ENCODE data around the gene SLC35D1. TPM values are rescaled to one million over a fixed set of nuclear protein-coding genes. Genes with fewer than 3 reads are reported as not detected.
"Not testable (repeated sequence)": the region's sequence is repeated elsewhere in the genome, so short reads cannot be mapped to it uniquely, and the experiment has no call there.

Gene SLC35D1
- total RNA-seq, 1 donor from 2014 or later, result 3.7 TPM

DNA sequence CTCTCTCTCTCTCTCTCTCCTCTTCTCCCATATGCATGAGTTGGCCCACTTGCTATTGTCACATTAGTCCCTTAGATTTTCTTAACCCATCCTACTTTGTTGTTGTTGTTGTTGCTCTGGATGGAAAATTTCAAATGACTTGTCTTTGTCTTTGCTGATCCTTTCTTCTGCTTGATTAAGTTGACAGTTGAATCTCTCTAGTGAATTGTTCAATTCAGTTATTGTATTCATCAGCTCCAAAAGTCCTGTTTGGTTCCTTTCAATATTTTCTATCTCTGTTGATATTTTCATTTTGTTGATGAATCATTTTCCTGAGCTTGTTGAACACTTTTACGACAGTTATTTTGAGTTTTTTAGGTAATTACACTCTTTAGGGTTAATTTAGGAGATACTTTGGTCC is 18.8 kb upstream of the SLC35D1 start:
- Histone ChIP-seq H3K4me3 (no peak overlapping the region), H3K4me1 (no peaks in the 10 kb centered on the region), H3K9me3 (peaks cover 0 to 6% of the 10 kb centered on the region in 2 donors), H3K27me3 (no peaks in the 10 kb centered on the region), H3K27ac (no peak overlapping the region), H3K36me3 (no peaks in the 10 kb centered on the region)
- TF ChIP-seq, protein P1, sequence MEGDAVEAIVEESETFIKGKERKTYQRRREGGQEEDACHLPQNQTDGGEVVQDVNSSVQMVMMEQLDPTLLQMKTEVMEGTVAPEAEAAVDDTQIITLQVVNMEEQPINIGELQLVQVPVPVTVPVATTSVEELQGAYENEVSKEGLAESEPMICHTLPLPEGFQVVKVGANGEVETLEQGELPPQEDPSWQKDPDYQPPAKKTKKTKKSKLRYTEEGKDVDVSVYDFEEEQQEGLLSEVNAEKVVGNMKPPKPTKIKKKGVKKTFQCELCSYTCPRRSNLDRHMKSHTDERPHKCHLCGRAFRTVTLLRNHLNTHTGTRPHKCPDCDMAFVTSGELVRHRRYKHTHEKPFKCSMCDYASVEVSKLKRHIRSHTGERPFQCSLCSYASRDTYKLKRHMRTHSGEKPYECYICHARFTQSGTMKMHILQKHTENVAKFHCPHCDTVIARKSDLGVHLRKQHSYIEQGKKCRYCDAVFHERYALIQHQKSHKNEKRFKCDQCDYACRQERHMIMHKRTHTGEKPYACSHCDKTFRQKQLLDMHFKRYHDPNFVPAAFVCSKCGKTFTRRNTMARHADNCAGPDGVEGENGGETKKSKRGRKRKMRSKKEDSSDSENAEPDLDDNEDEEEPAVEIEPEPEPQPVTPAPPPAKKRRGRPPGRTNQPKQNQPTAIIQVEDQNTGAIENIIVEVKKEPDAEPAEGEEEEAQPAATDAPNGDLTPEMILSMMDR (IDR thresholded peaks at IDR 0.05), result no peak
- DNase-seq (ENCODE audit: low spot score in 2 of 2), result no peak
- intact Hi-C loops (cut with DNase I), result no loop called here

DNA sequence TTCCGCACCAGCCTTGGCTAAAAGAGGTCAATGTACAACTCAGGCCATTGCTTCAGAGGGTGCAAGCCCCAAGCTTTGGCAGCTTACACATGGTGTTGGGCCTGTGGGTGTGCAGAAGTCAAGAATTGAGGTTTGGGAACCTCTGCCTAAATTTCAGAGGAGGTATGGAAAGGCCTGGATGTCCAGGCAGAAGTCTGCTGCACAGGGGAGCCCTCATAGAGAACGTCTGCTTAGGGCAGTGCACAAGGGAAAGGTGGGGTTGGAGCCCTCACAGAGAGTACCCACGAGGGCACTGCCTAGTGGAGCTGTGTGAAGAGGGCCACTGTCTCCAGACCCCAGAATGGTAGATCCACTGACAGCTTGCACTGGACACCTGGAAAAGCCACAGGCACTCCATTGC is 13.7 kb upstream of the SLC35D1 start:
- H3K36me3 ChIP-seq; intact Hi-C loops (cut with DNase I); H3K27me3 ChIP-seq; H3K27ac ChIP-seq; H3K4me1 ChIP-seq; H3K9me3 ChIP-seq; DNase-seq (ENCODE audit: low spot score in 2 of 2); H3K4me3 ChIP-seq: not testable (repeated sequence)

DNA sequence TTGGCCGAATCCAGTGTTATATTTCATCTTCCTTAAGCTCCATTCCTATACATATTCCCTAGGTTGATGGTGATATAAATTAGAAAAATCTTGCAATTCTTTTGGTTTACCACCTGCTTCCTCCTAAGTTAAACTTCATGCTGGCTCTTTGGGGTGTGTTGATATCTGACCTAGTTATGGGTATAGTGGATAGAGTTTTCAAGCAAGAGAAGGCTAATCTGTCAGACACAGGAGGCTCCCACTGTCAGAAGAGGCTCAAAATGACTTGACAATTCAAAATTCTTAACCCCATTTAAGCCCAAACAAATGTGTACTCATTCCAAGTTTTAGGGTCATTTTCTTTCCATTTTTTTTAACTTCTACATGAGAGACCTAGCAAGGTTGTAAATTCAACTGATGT is 8.5 kb upstream of the SLC35D1 start:
- intact Hi-C loops (cut with DNase I), result no loop called here
- no peak for DNase-seq (ENCODE audit: low spot score in 2 of 2)
- Histone ChIP-seq H3K27me3 (no peaks in the 10 kb centered on the region), H3K36me3 (no peaks in the 10 kb centered on the region), H3K9me3 (no peaks in the 10 kb centered on the region), H3K4me3 (no peak overlapping the region), H3K4me1 (no peaks in the 10 kb centered on the region), H3K27ac (no peak overlapping the region)
- TF ChIP-seq, protein P1 (IDR thresholded peaks at IDR 0.05), result no peak

DNA sequence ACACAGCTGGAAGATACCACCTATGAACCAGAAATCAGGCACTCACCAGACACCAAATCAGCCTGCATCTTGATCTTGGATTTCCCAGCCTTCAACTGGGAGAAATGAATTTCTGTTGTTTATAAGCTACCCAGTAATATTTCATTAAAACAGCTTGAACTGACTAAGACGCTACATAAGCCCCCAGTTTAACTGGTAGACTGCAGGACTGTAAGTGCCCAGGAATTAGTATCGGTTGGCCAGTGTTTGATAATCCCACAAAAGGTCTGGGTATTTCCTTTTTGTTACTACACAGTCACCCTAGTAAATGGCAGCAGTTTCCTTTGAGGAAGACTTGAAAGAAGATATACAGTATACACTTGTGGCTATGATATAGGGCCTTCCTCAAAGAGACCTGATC is 7.3 kb upstream of the SLC35D1 start:
- Histone ChIP-seq H3K4me1 (no peaks in the 10 kb centered on the region), H3K27me3 (no peaks in the 10 kb centered on the region), H3K9me3 (no peaks in the 10 kb centered on the region), H3K27ac (no peak overlapping the region), H3K36me3 (no peaks in the 10 kb centered on the region), H3K4me3 (no peak overlapping the region)
- no peak for DNase-seq (ENCODE audit: low spot score in 2 of 2)
- TF ChIP-seq, protein P1 (IDR thresholded peaks at IDR 0.05), result no peak
- intact Hi-C loops (cut with DNase I), result no loop called here

DNA sequence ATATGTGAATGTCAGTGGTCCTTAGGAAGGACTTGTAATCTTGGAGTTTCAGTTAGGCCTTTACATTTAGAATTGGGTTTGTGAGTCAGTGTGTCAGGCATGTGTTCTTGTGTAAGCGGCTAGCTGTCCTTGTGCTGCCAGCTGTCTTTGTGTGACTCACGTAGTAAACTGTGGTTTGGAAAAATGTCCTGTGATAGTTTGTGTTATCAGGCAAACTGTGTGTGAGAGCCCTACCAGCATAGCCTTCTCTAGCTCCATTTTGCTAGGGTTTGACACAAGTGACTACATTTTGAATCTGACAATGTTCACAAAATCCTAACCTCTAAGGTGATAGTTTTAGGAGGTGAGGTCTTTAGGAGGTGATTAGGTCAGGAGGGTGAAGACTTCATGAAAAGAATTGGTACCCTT is 6.9 kb upstream of the SLC35D1 start:
- Histone ChIP-seq H3K27ac (peak overlapping the region in 1 of 2 donors; percentile 19), H3K4me3 (no peak overlapping the region)
- DNase-seq (ENCODE audit: low spot score in 2 of 2), result peak in 1 of 2 donors; percentile 65

DNA sequence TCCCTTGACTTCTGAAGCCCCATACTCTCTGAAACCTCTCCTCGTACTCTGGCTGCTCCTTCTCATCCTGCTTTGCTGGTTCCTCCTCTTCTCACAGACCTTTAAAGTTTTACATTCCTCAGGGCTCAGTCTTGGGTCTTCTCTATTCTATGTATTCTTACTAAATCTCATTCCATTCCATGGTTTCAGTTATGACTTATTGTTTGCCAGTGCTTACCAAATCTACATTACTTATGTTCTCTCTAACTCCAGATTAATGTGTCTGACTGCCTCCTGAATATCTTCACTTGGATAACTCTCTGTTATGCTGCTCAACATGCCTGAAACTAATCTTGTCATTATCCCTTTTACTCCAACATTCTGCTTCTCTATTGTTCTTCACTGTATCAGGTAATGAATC is 5.4 kb upstream of the SLC35D1 start:
- H3K27ac ChIP-seq, result no peak overlapping the region
- intact Hi-C loops (cut with DNase I), result no loop called here
- no peaks in the 10 kb centered on the region for H3K27me3 ChIP-seq
- TF ChIP-seq, protein P1 (IDR thresholded peaks at IDR 0.05), result no peak
- no peak overlapping the region for H3K4me3 ChIP-seq
- H3K36me3 ChIP-seq, result no peaks in the 10 kb centered on the region
- no peaks in the 10 kb centered on the region for H3K4me1 ChIP-seq
- no peaks in the 10 kb centered on the region for H3K9me3 ChIP-seq
- DNase-seq (ENCODE audit: low spot score in 2 of 2), result no peak

More for the DNA sequence above, 6.9 kb upstream of the SLC35D1 start:
- TF ChIP-seq, protein P1 (IDR thresholded peaks at IDR 0.05), result no peak
- H3K36me3 ChIP-seq, result no peaks in the 10 kb centered on the region
- H3K9me3 ChIP-seq, result no peaks in the 10 kb centered on the region
- no peaks in the 10 kb centered on the region for H3K27me3 ChIP-seq
- no peaks in the 10 kb centered on the region for H3K4me1 ChIP-seq
- intact Hi-C loops (cut with DNase I), result no loop called here

All from ascending aorta (tissue), 2 donors.